HepG2 (cell line): ENCODE results near the gene PRMT5. TPM values are rescaled to one million over a fixed set of nuclear protein-coding genes. Genes with fewer than 3 reads are reported as not detected.

Experiments used
- ATF1 ChIP-seq: IDR thresholded peaks from 2 replicates; pipeline ENCODE4 v1.6.1; 2016; ENCODE audit warnings: mild to moderate bottlenecking, control low read depth
- CAMTA2 ChIP-seq: sonication (generic); formaldehyde crosslinking; IDR thresholded peaks from 2 replicates; pipeline ENCODE4 v1.4.0; 2020; ENCODE audit warnings: mild to moderate bottlenecking, missing genetic modification reagents, borderline replicate concordance
- FOSL2 ChIP-seq: sonication (generic); formaldehyde crosslinking; IDR thresholded peaks from 2 replicates; pipeline ENCODE4 v1.4.0; 2020; ENCODE audit warnings: missing genetic modification reagents
- HDAC6 ChIP-seq: fragments of 200-600 bp; sonication (generic); IDR thresholded peaks from 2 replicates; pipeline ENCODE4 v1.7.0; 2017; ENCODE audit warnings: mild to moderate bottlenecking, antibody characterized with exemption, low read length, low read depth
- MEIS1 ChIP-seq: sonication (generic); formaldehyde crosslinking; IDR thresholded peaks from 2 replicates; pipeline ENCODE4 v1.9.0; 2021; ENCODE audit warnings: mild to moderate bottlenecking, missing genetic modification reagents, moderate library complexity, borderline replicate concordance
- NFIC ChIP-seq: IDR thresholded peaks from 2 replicates; pipeline ENCODE4 v1.6.1; 2012; ENCODE audit warnings: mild to moderate bottlenecking, low read length, inconsistent platforms
- SALL1 ChIP-seq: sonication (generic); formaldehyde crosslinking; IDR thresholded peaks from 2 replicates; pipeline ENCODE4 v1.8.0; 2022; ENCODE audit warnings: mild to moderate bottlenecking, missing genetic modification reagents
- SRSF1 ChIP-seq: fragments of 200-400 bp; formaldehyde crosslinking; optimal IDR thresholded peaks from 2 replicates; pipeline ENCODE3; 2017; ENCODE audit warnings: mild to moderate bottlenecking, low read depth, low read length, moderate library complexity
- XBP1 ChIP-seq: sonication (generic); formaldehyde crosslinking; IDR thresholded peaks from 2 replicates; pipeline ENCODE4 v1.5.0; 2020; ENCODE audit warnings: missing genetic modification reagents
- polyA plus RNA-seq, 8 experiments: library from polyadenylated mRNA; depleted of rRNA in 3 of 8; stranded (reverse) in 7 of 8; unstranded in 1 of 8; fragments of >200 nt; fragmentation: Illumina TruSeq in 4 of 8; extraction: Trizol in 4 of 8; gene quantifications; 2 replicates each; pipeline versions ENCODE4 v1.2.1 to v1.2.3, GENCODE V29; 2011 to 2016; ENCODE audit warnings: low read depth in 4 of 8, missing spikeins in 1 of 8, mixed read lengths in 1 of 8; ENCODE audit not compliant: insufficient read depth in 1 of 8
- total RNA-seq, 5 experiments: library from RNA; depleted of rRNA; stranded (reverse); fragments of >200 nt; fragmentation: Illumina TruSeq; extraction: Trizol; gene quantifications; 2 replicates each; pipeline ENCODE4 v1.2.3, GENCODE V29; 2016; ENCODE audit warnings: low read depth in 1 of 5
- TF ChIP-seq, protein P1 (sequence below): IDR thresholded peaks from 2 replicates; pipeline ENCODE4 v1.6.1; 2016; ENCODE audit warnings: low read depth, missing genetic modification reagents, missing compliant biosample characterization
- TF ChIP-seq, protein P2 (sequence below), 2 experiments: sonication (generic) in 1 of 2; formaldehyde crosslinking in 1 of 2; IDR thresholded peaks; 2 replicates each; pipeline versions ENCODE4 v1.5.1 to v1.6.1; 2011 to 2020; ENCODE audit warnings: borderline replicate concordance in 1 of 2, low read depth in 1 of 2, low read length in 1 of 2, mild to moderate bottlenecking in 1 of 2, missing genetic modification reagents in 1 of 2, moderate library complexity in 1 of 2
- TF ChIP-seq, protein P3 (sequence below), 2 experiments: sonication (generic) in 1 of 2; formaldehyde crosslinking in 1 of 2; IDR thresholded peaks; 2 replicates each; pipeline versions ENCODE4 v1.4.0 to v1.6.1; 2016 to 2020; ENCODE audit warnings: borderline replicate concordance in 1 of 2, low read depth in 1 of 2, mild to moderate bottlenecking in 1 of 2, missing genetic modification reagents in 1 of 2
- TF ChIP-seq, protein P4 (sequence below): sonication (generic); formaldehyde crosslinking; IDR thresholded peaks from 2 replicates; pipeline ENCODE4 v1.5.0; 2020; ENCODE audit warnings: mild to moderate bottlenecking, missing genetic modification reagents, moderate library complexity

The PRMT5 gene
- total and polyA plus RNA-seq, 2 of the 13 experiments (the other 11 are each of a cell fraction or from before 2014, with no cell fraction given): 210 to 354 TPM

DNA sequence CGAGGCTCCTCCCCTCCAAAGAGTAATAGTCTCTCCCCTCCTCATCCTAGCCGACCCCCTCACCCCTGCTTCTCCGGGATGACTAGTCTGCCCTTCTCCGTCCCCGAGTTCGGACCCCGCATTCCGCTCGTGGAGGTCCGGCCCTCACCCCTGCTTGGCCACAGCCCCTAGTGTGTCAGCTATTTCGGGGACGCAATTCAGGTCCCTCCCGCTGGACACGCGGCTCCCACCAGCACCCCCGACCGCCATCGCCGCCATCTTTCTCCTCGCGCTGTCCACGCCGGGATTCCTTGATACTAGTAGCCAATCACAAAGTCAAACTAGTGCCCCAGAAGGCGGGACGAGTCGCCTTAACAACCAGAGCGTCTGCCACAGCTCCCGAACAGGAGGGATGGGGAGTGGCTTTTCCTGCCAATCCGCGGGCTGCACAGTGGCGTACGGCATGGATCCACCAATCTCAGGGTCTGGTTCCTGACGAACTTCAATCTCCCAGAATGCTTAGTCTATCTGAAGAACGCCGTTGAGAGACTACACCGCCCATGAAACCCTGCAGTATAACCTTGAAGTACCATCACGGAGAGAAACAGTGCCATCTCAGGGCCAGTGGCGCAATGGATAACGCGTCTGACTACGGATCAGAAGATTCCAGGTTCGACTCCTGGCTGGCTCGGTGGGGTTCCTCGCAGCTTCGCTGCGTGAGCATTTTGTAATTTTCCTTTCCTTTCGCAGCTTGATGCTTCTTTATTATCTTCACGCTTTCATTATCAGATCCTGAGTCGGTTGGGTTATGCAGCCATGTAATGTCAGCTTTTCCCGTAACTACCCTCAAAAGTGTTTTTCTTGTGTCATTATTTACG lies at the start of gene PRMT5 (continued):
- TF ChIP-seq, protein P1, sequence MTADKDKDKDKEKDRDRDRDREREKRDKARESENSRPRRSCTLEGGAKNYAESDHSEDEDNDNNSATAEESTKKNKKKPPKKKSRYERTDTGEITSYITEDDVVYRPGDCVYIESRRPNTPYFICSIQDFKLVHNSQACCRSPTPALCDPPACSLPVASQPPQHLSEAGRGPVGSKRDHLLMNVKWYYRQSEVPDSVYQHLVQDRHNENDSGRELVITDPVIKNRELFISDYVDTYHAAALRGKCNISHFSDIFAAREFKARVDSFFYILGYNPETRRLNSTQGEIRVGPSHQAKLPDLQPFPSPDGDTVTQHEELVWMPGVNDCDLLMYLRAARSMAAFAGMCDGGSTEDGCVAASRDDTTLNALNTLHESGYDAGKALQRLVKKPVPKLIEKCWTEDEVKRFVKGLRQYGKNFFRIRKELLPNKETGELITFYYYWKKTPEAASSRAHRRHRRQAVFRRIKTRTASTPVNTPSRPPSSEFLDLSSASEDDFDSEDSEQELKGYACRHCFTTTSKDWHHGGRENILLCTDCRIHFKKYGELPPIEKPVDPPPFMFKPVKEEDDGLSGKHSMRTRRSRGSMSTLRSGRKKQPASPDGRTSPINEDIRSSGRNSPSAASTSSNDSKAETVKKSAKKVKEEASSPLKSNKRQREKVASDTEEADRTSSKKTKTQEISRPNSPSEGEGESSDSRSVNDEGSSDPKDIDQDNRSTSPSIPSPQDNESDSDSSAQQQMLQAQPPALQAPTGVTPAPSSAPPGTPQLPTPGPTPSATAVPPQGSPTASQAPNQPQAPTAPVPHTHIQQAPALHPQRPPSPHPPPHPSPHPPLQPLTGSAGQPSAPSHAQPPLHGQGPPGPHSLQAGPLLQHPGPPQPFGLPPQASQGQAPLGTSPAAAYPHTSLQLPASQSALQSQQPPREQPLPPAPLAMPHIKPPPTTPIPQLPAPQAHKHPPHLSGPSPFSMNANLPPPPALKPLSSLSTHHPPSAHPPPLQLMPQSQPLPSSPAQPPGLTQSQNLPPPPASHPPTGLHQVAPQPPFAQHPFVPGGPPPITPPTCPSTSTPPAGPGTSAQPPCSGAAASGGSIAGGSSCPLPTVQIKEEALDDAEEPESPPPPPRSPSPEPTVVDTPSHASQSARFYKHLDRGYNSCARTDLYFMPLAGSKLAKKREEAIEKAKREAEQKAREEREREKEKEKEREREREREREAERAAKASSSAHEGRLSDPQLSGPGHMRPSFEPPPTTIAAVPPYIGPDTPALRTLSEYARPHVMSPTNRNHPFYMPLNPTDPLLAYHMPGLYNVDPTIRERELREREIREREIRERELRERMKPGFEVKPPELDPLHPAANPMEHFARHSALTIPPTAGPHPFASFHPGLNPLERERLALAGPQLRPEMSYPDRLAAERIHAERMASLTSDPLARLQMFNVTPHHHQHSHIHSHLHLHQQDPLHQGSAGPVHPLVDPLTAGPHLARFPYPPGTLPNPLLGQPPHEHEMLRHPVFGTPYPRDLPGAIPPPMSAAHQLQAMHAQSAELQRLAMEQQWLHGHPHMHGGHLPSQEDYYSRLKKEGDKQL (CRISPR knock-in tag): peak; percentile 69; the same call in 1 of the 2 replicates
- TF ChIP-seq NFIC: no peak
- TF ChIP-seq, protein P2, sequence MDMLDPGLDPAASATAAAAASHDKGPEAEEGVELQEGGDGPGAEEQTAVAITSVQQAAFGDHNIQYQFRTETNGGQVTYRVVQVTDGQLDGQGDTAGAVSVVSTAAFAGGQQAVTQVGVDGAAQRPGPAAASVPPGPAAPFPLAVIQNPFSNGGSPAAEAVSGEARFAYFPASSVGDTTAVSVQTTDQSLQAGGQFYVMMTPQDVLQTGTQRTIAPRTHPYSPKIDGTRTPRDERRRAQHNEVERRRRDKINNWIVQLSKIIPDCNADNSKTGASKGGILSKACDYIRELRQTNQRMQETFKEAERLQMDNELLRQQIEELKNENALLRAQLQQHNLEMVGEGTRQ (IDR thresholded peaks at IDR 0.05; ENCODE audit: low read depth, low read length): no peak
- TF ChIP-seq, protein P2 (CRISPR knock-in tag; IDR thresholded peaks at IDR 0.05; ENCODE audit: borderline replicate concordance): no peak; the same call in 1 of the 2 replicates
- TF ChIP-seq ATF1 (CRISPR knock-in tag): peak; percentile 93
- TF ChIP-seq, protein P3, sequence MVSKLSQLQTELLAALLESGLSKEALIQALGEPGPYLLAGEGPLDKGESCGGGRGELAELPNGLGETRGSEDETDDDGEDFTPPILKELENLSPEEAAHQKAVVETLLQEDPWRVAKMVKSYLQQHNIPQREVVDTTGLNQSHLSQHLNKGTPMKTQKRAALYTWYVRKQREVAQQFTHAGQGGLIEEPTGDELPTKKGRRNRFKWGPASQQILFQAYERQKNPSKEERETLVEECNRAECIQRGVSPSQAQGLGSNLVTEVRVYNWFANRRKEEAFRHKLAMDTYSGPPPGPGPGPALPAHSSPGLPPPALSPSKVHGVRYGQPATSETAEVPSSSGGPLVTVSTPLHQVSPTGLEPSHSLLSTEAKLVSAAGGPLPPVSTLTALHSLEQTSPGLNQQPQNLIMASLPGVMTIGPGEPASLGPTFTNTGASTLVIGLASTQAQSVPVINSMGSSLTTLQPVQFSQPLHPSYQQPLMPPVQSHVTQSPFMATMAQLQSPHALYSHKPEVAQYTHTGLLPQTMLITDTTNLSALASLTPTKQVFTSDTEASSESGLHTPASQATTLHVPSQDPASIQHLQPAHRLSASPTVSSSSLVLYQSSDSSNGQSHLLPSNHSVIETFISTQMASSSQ (IDR thresholded peaks at IDR 0.05; ENCODE audit: low read depth): peak; percentile 85
- TF ChIP-seq, protein P3 (CRISPR knock-in tag; IDR thresholded peaks at IDR 0.05; ENCODE audit: borderline replicate concordance): peak; percentile 86
- TF ChIP-seq HDAC6: no peak
- TF ChIP-seq SRSF1: peak; percentile 98
- peak; percentile 81 for TF ChIP-seq FOSL2 (CRISPR knock-in tag)
- peak; percentile 95 for TF ChIP-seq MEIS1
- TF ChIP-seq CAMTA2 (CRISPR knock-in tag): peak; percentile 96; the same call in 1 of the 2 replicates
- peak; percentile 93 for TF ChIP-seq XBP1 (CRISPR knock-in tag)
- TF ChIP-seq SALL1 (CRISPR knock-in tag): peak; percentile 98
- TF ChIP-seq, protein P4, sequence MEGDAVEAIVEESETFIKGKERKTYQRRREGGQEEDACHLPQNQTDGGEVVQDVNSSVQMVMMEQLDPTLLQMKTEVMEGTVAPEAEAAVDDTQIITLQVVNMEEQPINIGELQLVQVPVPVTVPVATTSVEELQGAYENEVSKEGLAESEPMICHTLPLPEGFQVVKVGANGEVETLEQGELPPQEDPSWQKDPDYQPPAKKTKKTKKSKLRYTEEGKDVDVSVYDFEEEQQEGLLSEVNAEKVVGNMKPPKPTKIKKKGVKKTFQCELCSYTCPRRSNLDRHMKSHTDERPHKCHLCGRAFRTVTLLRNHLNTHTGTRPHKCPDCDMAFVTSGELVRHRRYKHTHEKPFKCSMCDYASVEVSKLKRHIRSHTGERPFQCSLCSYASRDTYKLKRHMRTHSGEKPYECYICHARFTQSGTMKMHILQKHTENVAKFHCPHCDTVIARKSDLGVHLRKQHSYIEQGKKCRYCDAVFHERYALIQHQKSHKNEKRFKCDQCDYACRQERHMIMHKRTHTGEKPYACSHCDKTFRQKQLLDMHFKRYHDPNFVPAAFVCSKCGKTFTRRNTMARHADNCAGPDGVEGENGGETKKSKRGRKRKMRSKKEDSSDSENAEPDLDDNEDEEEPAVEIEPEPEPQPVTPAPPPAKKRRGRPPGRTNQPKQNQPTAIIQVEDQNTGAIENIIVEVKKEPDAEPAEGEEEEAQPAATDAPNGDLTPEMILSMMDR (CRISPR knock-in tag): peak; percentile 60
